Loucy (cell line): Measurements from ENCODE around the gene DDIT3.

ENCODE experiments used
- CTCF ChIP-seq: fragments of 200-600 bp; sonication (generic); conservative IDR thresholded peaks from 2 replicates; pipeline ENCODE4 v1.5.1; 2014; ENCODE audit warnings: mild to moderate bottlenecking, antibody characterized with exemption, low read length
- EZH2phosphoT487 ChIP-seq: fragments of 200-600 bp; IDR thresholded peaks from 2 replicates; pipeline ENCODE4 v1.6.1; 2018; ENCODE audit warnings: antibody characterized with exemption, mild to moderate bottlenecking, moderate library complexity, borderline replicate concordance

- no peak for TF ChIP-seq CTCF
- no peak for TF ChIP-seq EZH2phosphoT487
These were observed 46.4 kb downstream of the DDIT3 start for GRCh38 chr12:57473886-57474285.
